NCI-H446 (cell line): Measurements from ENCODE around the gene HDAC11.
A peak's percentile ranks its signal among the peaks of the same experiment; 100 is the strongest.
"Not testable (repeated sequence)": the region's sequence is repeated elsewhere in the genome, so short reads cannot be mapped to it uniquely, and the experiment has no call there.

Experiments
- DNase-seq, 2 experiments: peaks; one replicate each; lab custom pipeline; 2025; lab: John Stamatoyannopoulos, UW

Gene HDAC11, protein sequence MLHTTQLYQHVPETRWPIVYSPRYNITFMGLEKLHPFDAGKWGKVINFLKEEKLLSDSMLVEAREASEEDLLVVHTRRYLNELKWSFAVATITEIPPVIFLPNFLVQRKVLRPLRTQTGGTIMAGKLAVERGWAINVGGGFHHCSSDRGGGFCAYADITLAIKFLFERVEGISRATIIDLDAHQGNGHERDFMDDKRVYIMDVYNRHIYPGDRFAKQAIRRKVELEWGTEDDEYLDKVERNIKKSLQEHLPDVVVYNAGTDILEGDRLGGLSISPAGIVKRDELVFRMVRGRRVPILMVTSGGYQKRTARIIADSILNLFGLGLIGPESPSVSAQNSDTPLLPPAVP

DNA sequence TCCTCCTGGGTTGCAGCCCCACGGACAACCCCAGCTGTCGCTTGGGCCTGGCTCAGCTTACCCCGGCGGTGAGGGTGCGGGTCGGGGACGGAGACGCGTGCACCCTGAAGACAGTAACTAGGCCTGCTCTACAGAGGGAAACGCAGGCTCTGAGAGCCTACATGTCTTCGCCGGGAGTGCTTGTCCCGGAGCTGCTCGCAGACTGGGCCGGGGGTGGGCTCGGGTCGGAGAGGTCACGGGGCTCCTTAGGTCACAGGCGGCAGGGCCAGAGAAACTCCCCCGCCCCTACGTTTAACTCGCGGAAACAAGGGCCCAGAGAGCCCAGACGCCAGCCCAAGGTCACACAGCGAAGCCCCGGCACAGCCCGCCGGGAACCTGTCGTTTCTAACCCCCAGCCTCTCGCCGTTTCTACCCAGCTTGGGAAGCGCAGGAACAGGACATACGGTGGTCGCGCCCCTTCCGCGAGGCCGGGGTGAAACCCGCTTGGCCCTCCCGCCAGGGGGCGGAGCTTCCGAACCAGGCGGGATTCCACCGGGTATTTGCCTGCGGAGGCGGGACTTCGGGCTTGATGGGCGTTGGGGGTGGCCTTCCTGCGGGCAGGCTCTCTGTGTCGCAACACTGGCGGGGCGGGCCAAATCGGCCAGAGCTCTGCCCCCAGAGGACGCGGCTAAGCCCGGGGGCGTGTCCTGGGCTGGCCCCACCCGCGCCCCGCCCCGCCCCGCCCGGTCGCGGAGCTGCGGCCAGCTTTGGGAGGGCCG, at the start of gene HDAC11:
Gene HDAC11, plus strand, starts transcription at position 725 of the 758 bp plus-strand sequence. CDS start 42 bp downstream, outside the sequence.
- peak; percentile 59 to 94 for DNase-seq

DNA sequence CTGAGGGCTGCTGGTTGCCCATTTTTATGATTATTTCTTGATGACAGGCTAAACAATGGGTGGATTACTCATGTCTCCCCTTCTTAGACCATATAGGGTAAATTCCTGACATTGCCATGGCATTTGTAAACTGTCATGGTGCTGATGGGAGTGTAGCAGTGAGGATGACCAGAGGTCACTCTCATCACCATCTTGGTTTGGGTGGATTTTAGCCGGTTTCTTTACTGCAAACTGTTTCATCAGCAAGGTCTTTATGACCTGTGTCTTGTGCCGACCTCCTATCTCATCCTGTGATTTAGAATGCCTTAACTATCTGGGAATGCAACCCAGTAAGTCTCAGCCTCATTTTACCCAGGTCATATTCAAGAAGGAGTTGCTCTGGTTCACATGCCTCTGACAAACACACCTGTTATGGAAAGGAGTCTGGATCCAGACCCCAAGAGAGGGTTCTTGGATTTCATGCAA, 49.7 kb upstream of the HDAC11 start:
- DNase-seq: not testable (repeated sequence)

DNA sequence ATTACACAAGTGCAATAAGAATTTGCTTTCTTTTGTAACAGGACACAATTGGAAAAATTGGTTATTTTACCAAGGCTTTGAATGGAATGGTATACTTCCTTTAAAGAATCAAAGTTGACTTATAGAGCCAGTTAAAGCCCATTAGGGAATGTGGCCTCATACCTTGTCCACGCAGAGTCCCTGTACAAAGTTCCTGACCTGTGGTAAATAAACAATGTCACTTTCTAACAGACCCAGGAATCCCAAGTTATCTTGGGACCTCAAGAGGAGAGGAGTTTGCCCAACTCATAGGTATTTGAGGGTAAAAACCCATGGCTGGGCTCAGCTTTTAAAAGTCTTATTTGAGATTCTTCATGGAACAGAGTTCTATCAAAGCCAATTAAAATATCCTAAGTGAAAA, 48.0 kb upstream of the HDAC11 start:
- DNase-seq: no peak

DNA sequence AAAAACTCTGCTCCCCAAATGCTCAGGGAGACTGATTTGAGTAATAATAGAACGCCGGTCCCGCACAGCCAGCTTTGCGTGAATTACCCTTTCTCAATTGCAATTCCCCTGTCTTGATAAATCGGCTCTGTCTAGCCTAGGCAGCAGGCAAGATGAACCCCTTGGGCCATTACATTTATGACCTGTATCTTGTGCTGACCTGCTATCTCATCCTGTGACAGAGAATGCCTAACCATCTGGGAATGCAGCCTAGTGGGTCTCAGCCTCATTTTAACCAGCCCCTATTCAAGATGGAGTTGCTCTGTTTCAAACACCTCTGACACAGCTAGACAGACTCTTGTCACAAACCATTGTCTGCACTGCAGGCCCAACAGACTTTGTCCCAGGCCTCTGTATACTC, 46.2 kb upstream of the HDAC11 start:
- no peak for DNase-seq

DNA sequence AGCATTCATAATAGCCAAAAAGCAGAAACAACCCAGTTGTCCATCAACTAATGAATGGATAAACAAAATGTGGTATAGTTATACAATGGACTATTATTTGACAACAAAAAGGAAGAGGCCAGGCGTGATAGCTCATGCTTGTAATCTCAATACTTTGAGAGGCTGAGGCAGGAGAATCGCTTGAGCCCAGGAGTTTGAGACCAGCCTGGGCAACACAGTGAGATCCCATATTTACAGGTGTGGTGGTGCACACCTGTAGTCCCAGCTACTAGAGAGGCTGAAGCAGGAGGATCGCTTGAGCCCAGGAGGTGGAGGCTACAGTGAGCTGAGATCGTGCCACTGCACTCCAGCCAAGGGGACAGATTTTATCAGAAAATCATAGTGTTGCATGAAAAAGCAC, 43.9 kb upstream of the HDAC11 start:
- DNase-seq: not testable (repeated sequence)

DNA sequence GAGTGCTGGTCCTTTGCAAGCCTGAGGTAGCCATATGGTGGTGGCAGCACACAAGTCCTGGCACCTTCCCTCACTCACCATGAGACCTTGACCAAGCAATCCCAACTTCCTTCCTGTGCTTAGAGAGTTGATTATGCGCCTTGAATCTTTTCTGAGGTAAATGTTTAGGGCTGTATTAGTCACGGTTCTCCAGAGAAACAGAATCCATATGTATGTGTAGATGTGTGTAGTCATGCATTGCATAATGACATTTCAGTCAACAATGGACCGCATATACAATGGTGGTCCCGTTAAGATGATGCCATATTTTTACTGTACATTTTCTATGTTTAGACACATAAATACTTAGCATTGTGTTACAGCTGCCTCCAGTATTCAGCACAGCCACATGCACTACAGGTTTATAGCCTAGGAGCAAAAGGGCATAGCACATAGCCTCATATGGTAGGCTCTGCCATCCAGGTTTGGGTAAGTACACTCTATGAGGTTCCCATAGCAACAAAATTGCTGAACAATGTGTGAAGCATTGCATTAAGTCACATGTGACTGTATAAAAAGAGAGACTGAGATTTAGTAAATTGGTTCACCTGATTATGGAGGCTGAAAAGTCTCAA, 39.8 kb upstream of the HDAC11 start:
- DNase-seq: no peak

DNA sequence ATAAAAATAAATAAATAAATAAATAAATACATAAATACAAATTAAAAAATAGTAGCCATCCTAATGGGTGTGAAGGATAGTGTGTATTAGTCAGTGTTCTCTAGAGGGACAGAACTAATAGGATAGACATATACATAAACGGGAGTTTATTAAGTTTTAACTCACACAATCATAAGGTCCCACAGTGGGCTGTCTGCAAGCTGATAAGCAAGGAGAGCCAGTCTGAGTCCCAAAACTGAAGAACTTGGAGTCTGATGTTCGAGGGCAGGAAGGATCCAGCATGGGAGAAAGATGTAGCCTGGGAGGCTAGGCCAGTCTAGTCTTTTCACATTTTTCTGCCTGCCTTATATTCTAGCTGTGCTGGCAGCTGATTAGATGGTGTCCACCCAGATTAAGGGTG, 37.2 kb upstream of the HDAC11 start:
- DNase-seq: not testable (repeated sequence)

DNA sequence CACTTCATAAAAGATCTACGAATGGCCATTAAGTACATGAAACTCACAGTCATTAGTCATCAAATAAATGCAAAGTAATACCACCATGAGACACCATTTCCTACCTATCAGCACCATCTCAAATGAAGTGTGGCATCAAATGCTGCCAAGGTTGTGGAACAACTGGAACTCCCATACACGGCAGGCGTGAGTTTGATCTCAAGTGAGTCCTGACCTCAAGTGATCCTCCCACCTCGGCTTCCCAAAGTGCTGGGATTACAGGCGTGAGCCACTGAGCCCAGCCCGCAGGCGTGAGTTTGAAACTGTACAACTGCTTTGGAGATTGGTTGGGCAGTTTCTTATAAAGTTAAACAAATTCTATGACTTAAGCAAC, 28.8 kb upstream of the HDAC11 start:
- no peak for DNase-seq

DNA sequence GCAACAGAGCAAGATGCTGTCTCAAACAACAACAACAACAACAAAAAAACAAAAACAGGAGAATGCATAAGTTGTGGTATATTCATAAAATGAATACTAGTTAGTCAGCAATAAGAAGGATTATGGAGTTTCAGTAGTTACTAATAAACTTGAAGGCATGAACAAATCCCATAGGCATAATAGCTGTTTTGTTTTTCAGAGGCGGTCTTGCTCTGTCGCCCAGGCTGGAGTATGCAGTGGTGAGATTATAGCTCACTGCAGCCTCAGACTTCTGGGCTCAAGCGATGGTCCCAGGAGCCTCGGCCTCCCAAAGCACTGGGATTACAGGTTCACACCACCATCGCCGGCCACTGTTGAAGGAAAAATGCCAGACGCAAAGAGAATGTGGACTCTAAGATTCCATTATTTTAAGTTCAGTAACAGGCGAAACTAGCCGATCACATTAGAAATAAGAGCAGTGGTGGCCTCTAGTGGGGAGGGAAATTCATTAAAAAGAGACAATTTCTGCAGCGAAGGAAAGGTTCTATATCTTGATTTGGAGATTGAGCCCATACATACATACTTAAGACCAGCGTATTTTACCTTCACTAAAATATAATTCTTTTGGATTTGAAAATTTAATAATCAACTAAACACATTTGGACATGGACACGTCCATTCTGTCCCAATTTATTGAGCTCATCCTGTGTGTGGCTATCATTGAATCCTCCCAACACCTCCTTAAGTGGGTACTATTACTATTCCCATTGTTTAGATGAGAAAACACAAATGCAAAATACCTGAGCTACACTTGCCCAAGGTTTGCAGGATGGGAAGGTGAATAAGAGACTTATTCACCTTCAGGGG, 27.4 kb upstream of the HDAC11 start:
- peak in 1 of 2 experiments; percentile 21 for DNase-seq

DNA sequence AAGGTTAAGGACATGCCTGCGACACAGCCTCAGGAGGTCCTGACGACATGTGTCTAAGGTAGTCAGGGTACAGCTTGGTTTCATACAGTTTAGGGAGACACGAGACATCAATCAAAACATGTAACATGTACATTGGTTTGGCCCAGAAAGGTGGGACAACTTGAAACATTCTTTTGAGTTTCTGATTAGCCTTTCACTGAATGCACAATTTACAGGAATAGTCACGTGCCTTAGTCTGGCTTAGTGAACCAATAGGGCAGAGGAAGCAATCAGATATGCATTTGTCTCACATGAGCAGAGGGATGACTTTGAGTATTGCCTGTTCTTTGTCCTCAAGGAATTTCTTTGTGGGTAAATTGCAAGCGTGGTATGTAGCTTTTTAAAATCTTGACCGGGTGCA, 24.5 kb upstream of the HDAC11 start:
- no peak for DNase-seq

DNA sequence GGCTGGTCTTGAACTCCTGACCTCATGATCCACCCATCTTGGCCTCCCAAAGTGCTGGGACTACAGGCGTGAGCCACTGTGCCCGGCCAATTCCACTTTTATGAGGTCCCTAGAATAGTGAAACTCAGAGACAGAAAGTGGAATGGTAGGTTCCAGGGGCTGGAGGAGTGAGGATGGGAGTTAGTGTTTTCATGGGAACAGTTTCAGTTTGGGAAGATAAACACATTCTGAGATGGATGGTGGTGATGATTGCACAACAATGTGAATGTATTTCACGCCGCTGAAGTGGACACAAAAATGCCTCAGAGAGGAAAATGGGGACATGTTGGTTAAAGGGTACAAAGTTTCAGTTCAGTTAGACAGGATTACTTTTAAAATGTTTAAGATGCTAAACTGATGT, 22.5 kb upstream of the HDAC11 start:
- DNase-seq: no peak

DNA sequence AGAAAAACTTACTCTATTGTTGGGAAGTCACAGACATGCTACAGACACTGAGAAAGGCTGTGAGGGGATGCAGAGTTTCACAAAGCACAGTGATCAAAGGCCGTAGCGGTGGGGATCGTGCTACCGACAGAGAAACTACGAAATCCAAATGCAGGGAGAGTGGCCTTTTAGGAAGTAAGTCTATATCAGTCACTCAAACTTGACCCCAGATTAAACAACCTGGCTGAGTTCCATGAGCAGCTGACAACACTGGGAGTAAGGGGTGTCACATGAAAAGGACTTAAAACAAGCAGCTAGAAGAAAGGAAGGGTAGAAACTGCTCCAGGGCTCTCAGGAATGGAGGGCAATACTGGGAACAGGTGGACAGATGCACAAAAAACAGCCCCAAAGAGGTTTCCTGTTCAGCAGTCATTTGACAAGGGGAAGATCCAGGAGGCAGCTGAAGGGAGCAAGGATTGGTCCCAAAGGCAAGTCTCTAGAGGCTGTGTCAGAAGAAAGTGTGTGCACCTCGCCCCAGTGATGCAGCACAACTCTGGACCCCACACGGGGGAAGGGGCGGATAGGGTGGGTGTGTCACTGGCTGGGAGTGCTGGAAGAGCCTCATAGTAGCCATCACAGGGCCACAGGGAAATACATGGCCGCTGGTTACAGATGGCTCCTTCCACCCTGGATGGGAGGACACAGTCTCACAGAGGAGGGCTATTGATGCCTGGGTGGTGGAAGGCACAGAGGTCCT, 20.3 kb upstream of the HDAC11 start:
- no peak for DNase-seq

DNA sequence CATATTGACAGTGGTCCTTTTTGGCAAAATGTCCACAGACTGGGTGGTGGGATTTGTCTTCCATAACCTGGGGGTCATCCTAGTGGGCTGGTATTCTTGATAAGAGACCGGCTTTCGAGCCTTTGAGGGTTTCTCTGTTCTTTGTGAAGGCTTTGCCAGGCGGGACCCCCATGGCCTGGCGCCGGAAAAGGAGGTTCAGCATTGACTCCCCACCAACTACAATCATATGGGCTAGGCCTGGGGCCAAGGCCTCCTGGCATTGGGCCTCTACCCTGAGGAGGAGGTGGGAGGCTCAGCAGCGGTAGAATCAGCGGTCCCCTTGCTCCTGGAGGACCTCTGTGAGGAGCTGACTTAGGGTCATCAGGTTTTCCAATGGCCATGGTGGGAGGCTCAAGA, 19.8 kb upstream of the HDAC11 start:
- DNase-seq: no peak

DNA sequence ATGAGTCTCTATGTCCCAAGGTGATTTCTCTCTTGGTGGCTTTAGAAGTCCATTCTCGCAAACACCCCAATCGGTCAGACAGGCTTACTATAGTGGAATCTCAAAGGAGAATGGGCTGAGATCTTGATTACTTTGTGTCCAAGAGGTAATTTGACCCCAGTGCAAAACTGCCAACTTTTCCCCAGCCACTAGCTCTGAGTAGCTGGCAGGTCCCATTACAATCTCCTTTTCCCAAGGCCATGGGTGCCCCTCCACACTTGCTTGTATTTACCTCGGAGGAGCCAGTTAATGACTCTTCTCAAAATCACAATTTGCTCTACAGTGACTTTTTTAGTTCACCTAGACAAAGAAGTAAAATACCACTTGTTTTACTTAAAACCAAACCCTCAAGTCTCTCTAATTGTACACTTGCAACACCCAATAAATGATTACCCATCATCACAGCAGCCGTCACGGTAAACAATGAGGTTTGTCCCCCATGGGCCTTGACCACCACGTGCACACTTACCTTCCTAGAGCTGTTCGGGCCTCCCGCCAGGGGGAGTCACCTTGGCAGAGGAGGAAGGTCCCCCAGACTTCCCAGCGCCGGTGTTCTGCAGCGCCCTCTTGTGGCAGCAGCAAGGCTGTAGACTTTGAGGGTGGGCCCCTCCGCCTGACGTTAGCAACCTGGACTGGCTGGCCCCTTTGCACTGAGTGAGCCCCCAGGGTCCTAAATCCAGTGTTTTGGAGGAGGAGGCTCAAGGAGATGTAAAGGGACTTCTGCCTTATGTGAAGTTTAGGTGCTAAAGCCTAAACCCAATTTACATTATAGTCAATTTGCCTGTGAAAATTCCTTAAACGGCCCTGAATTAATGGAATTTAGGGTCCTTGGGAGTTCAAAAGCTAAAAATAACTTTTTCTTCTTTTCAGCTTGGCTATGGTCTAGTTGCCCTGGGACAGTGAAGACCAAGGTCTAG, 18.7 kb upstream of the HDAC11 start:
- DNase-seq: no peak

DNA sequence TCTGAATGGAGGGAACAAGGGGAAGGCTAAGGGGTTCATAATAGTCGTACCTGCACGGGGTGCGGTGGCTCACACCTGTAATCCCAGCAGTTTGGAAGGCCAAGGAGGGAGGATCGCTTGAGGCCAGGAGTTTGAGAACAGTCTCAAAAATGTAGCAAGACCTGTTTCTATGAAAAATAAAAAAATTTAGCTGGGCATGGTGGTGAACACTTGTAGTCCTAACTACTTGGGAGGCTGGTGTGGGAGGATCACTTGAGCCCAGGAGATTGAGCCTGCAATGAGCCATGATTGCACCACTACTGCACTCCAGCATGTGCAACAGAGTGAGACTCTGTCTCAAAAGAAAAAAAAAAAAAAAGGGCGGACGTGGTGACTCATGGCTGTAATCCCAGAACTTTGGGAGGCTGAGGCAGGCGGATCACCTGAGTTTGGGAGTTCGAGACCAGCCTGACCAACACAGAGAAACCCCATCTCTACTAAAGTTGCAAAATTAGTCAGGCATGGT, 17.9 kb upstream of the HDAC11 start:
- no peak for DNase-seq

DNA sequence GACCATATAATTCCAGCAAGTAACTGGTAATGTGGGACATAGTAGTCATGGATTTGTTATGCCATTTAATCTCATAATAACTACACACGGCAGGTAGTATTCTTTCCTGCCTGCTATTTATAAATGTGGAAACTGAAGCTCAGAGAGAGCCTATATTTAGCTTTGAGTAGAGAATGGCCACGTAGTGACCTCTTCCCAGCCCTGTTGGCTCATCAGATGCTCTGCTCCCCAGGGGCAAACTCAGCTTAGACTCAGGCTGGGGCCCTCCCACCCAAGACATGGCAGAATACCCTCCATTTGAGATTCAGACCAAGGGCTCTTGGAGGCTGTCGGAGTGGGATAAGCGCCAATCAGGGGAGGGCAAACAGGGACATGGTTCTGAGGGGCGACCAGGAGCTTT, 17.3 kb upstream of the HDAC11 start:
- no peak for DNase-seq

DNA sequence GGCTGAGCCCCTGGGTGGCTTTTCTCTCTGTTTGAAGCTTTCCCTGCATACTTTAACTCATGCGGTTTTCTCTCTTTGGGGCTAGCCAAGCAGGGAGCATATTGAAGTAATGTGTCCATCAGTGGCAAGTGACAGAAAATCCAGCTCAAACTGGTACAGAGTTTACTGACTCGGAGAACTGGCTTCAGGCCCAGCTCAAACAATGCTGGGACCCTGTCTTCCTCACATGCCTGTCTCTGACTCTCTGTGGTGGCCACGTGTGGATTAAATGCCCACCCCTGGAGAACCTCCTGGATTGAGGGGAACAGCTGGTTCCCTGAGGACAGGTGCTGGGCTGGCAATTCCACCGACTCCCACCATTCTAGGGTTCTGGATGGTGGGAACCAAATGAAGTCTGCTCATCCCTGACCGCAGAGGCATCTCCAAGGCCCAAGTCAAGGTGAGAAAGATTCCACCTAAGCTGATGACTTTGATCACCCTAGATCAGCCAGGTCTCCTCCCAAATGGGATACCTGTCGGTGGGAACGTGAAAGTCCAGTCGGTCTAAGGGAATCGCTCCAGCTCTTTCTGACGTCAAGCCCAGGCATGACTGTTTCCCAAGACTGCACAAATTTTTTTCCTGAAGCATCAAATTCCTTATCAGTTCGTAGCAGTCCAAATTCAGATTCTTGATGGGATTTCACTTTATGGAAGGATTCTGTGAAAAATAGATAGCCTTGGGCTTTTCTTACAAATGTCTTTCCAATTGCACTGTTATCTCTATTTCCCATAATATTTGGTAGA, 16.3 kb upstream of the HDAC11 start:
- DNase-seq: no peak

DNA sequence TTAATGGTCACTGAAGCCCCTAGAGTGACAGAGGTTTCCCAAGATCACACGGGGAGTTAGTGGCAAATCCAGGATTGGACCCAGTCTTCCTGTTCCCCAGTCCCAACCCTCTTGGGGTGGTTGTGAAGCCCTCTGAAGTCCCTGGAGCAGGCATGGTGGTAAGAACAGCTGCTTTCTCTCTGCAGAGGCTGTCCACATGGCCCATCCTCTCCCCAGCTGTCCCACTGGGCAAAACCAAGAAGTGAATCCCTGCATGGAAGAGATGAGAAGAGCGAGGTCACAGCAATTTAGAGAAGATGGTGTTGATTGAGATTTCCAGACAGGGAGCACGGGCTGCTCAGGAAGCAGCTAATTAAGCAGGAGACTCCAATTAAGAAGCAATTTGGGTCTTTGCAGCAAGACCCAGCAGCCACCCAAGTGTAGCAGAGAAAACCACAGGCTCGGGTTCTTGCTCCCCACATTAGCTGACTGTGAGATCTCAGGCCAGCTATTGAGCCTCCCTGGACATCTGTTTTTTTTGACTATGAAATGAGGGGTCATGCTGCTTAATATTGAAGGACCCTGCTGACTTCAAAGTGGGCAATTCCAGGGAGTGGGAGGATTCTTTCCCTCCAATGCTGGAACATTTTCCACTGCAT, 14.8 kb upstream of the HDAC11 start:
- DNase-seq: no peak

DNA sequence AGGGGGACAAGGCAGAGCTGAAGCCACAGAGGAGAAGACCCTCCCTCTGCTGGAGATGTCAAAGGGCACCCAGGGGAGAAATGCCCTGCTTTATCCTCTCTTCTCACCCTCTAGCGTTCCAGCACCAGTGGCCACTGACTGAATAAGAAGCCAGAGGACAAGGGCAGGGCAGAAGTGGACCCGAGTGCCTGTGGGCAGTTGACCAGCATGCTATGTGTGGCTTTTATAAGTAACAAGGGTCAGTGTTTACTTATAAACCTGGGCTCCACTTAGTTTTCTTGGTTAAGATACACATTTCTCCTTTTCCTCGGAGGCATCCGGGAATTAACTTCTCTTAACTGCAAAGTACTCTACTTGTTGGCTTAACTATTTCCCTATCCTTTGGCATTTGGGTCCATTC, 13.3 kb upstream of the HDAC11 start:
- no peak for DNase-seq
